NCI-H82 treated with DMSO at 0.1 percent for 48 hours (cell line): Measurements from ENCODE around the gene SNAPIN.

Source experiments
- DNase-seq: peaks from one replicate; lab custom pipeline; 2025; ENCODE audit not compliant: unreplicated experiment; lab: John Stamatoyannopoulos, UW

The SNAPIN gene

GRCh38 chr1:153677718-153678518, 19.4 kb downstream of the SNAPIN start:
- peak; percentile 66 for DNase-seq

DNA sequence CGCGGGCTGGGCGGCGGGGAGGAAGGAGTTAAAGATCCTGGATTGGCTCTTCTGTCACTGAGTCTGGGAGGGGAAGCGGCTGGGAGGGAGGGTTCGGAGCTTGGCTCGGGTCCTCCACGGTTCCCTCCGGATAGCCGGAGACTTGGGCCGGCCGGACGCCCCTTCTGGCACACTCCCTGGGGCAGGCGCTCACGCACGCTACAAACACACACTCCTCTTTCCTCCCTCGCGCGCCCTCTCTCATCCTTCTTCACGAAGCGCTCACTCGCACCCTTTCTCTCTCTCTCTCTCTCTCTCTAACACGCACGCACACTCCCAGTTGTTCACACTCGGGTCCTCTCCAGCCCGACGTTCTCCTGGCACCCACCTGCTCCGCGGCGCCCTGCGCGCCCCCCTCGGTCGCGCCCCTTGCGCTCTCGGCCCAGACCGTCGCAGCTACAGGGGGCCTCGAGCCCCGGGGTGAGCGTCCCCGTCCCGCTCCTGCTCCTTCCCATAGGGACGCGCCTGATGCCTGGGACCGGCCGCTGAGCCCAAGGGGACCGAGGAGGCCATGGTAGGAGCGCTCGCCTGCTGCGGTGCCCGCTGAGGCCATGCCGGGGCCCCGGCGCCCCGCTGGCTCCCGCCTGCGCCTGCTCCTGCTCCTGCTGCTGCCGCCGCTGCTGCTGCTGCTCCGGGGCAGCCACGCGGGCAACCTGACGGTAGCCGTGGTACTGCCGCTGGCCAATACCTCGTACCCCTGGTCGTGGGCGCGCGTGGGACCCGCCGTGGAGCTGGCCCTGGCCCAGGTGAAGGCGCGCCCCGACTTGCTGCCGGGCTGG, 20.2 kb downstream of the SNAPIN start, which contains the start of gene NPR1:
TSS of gene NPR1 (plus strand) at position 170 of the 818 bp plus-strand sequence. CDS start at position 591, 421 bp downstream.
- DNase-seq = no peak

DNA sequence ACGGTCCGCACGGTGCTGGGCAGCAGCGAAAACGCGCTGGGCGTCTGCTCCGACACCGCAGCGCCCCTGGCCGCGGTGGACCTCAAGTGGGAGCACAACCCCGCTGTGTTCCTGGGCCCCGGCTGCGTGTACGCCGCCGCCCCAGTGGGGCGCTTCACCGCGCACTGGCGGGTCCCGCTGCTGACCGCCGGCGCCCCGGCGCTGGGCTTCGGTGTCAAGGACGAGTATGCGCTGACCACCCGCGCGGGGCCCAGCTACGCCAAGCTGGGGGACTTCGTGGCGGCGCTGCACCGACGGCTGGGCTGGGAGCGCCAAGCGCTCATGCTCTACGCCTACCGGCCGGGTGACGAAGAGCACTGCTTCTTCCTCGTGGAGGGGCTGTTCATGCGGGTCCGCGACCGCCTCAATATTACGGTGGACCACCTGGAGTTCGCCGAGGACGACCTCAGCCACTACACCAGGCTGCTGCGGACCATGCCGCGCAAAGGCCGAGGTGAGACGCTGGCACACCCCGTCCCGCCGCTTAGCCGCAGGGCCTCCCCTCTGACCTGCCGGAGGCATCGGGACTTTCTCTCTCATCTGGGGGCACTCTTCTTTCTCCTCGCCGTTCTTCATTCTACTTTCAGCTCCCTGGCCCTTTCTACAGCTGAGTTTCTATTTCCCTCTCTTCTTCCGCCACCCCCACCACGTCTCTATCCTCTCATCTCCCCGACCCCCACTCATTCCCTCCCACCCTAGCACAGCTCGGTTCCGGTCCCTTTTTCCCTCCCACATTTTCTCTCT, 21.0 kb downstream of the SNAPIN start:
- no peak for DNase-seq

- DNase-seq = no peak
These were observed 21.6 kb downstream of the SNAPIN start for GRCh38 chr1:153680120-153680403.

- no peak for DNase-seq
These were observed 24.2 kb downstream of the SNAPIN start for GRCh38 chr1:153682730-153683129.

GRCh38 chr1:153683854-153684253, 25.4 kb downstream of the SNAPIN start:
- DNase-seq = no peak

GRCh38 chr1:153684892-153685291, 26.4 kb downstream of the SNAPIN start:
- DNase-seq = no peak

DNA sequence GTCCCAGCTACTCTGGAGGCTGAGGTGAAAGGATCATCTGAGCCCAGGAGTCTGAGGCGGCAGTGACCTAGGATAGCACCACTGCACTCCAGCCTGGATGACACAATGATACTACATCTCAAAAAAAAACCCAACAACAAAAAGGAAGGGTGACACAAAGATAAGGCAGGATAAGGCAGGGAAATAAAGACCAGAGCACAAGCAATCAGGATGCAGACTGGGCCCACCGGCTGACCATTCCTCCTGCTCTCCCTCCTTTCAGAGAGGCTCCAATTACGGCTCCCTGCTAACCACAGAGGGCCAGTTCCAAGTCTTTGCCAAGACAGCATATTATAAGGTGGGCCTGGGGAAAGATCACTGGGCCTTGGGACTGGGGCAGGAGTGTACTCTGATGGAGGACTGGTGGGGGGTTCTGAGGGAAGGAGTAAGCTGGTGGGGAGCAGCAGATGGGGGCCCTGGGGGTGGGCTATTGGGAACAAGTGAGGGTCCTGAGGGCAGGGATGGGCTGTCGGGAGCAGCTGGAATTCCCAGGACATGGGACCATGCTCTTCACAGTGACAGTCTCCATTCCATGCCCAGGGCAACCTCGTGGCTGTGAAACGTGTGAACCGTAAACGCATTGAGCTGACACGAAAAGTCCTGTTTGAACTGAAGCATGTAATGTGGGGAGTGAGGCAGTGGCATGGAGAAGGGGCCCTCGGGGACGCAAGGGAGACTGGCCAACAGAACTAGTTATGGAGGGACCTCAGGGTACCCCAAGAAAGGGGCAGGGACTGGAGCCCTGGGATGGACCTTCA, 27.2 kb downstream of the SNAPIN start:
- DNase-seq = no peak

DNA sequence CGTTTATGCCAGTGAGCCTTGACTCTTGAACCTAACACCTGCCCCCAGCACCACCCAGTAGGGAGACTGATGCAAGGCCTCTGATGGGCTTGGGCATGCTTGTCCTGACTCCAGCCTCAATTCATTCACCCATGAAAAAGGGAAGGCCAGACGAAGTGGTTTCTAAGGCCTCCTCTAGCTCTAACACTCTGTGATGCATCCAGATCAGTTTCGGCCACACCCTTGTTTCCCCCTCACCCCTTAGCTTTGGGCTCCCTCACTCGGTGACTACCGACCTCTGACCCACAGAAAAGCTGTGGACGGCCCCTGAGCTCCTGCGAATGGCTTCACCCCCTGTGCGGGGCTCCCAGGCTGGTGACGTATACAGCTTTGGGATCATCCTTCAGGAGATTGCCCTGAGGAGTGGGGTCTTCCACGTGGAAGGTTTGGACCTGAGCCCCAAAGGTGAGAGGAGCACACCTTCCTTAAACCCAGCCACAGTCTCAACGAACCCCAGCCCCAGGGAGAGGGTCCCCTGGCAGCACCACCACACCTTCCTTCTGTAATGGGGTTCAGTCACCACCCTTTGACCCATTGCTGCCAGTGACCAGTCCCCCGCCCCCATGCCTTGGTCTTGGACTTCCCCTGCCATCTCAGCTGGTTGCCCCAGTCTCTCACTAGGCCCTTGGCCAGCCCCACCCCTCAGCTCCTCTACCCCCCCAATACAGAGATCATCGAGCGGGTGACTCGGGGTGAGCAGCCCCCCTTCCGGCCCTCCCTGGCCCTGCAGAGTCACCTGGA, 29.0 kb downstream of the SNAPIN start:
- DNase-seq = no peak

DNA sequence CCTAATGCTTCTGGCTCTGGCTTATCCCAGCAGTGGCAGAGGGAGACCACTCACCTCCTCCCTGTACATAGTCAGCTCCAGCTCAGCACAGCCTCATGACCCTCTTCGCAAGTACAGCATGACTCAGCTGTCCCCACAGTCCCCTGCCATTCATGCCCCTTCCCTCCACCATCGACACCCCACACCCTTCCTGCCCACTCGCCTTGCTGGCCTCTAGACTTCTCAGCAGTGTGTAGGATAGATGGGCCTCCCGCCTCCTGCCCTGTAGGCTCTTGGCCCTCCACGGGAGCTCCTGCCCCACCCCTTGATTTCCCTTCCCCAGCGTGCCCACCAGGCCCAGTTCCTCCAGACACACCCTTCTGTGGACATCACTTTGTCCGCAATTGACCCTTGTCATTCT, 29.8 kb downstream of the SNAPIN start:
- no peak for DNase-seq

- no peak for DNase-seq
These were observed 30.3 kb downstream of the SNAPIN start for GRCh38 chr1:153688736-153689328.

DNA sequence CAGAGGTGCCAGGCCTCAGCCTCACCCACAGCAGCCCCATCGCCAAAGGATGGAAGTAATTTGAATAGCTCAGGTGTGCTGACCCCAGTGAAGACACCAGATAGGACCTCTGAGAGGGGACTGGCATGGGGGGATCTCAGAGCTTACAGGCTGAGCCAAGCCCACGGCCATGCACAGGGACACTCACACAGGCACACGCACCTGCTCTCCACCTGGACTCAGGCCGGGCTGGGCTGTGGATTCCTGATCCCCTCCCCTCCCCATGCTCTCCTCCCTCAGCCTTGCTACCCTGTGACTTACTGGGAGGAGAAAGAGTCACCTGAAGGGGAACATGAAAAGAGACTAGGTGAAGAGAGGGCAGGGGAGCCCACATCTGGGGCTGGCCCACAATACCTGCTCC, 35.0 kb downstream of the SNAPIN start:
- DNase-seq = no peak

- no peak for DNase-seq
These were observed 38.2 kb downstream of the SNAPIN start for GRCh38 chr1:153696741-153697140.

DNA sequence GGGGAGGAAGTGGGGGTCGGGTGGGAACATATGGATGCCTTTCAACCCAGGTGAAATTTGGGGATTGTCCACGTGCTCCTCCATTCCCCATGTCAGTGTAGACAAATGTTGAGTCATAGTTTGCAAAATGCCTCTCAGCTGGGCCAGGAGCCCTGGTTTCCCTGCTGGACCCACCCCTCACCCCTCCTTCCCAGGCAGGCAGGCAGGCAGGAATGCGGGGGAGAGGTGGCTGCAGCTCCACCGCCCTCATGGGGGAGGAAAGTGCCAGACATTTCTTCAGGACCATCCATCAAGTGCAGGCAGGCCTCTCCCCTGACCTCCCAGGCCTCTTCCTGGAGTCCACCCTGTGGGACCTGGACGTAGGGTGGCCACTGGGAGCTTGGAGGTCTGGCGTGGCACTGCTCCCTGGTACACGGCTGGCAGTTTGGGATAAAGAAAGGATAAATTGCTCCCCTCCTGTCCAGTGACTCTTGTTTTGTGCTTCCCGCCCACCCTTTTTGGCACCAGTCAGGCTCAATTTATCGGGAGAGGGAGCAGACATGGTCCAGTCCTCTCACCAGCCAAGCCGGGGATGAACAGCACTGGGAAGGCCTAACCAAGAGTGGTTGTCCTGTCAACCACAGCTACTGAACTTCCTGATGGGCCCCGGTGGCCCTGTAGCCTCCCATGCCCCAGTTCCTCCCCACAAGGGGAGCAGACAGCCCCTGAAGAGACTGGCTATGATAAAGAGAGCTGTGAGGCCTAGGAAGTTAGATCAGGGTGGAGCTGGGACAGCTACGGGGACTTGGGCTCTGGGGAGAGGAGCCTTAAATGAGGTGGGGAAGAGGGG, 38.9 kb downstream of the SNAPIN start:
- no peak for DNase-seq

DNA sequence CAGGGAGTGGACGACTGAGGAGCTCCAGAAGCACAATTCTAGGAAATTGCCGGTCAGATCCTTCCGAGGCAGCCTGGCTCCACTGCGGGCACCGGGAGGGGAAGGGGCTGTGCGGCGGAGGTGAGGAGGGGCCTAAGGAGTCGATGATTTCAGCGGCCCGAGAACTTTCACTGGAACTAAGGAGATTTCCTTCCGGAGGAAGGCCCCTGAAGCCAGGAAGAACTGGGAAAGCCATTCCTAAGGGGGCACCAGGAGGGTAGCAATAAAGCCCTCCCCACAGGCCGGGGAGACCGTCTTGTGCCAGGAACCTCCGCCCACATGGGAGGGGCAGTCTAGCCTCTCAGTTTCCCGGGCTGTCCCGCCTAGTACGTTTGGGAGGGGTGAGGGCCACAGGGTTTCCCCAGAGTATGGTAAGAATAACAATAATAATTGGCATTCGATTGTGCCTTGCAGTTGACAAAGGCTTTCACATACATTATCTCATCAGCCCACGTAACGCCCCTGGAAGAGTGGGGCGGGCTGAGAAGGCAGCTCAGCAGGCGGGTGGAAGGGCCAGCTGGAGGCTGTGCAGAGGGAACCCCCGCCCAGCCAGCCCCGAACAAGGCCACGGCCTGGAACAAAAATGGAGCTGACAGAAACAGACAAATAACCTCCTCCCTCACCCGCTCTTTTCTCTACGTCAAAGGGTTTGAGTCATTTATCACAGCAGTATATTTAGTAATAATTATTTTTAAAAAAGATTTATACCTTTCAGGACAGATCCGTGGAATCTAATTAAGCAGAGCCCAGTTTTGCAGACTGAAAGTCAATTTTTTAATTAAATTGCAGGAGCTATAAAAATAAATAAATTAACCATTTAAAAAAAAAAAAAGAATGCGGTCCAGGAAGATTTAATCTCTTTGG, 39.8 kb downstream of the SNAPIN start:
- DNase-seq = no peak

DNA sequence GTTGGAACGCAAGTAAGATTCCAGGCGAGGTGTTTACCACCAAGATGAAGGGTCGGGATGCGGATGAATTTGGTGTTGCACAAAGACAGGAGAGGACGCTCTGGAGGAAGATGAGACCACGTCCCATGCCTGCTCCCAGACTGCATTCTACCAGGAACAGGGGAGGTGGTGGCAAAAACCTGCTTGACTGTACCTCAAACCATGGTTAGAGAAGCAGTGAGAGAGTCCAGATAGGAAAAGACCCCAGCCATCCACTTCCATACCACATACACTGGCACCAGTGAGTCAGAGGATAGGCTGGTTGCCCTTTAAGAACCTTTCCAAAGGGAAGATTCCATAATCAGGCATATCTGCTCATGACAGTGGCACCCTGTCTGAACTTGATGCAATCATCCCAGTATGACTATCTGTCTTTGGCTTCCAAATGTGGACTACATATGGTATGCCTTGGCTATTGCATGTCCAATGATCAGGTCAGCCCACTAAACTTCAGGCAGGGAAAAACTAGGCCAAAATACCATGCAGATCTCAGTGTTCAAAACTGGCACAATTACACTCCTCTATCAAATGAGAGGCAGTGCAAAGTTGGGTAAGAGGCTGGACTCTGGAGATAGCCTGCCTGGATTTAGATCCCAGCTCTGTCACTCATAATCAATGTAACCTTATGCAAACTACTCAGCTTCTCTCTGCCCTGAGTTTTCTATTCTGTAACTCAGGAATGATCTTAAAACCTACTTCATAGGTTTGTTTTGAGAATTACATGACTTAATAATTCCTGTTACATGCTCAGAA, 40.6 kb downstream of the SNAPIN start:
- no peak for DNase-seq

DNA sequence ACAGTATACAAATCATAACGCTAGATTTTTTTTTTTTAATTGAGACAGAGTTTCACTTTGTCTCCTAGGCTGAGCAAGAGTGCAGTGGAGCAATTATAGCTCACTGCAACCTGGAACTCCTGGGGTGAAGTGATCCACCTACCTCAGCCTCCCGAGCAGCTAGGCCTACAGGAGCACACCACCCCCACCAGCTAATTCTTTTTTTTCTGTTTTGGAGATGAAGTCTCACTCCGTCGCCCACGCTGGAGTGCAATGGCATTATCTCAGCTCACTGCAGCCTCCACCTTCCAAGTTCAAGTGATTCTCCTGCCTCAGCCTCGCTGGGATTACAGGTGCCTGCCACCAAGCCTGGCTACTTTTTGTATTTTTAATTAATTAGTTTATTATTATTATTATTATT, 41.3 kb downstream of the SNAPIN start:
- DNase-seq = no peak
